NCI-H2196 treated with DMSO at 0.1 percent for 48 hours (cell line): ENCODE measurements around the gene LRRN2.

Experiments
- DNase-seq: peaks from one replicate; lab custom pipeline; 2025; ENCODE audit not compliant: unreplicated experiment; lab: John Stamatoyannopoulos, UW

Gene LRRN2

DNA sequence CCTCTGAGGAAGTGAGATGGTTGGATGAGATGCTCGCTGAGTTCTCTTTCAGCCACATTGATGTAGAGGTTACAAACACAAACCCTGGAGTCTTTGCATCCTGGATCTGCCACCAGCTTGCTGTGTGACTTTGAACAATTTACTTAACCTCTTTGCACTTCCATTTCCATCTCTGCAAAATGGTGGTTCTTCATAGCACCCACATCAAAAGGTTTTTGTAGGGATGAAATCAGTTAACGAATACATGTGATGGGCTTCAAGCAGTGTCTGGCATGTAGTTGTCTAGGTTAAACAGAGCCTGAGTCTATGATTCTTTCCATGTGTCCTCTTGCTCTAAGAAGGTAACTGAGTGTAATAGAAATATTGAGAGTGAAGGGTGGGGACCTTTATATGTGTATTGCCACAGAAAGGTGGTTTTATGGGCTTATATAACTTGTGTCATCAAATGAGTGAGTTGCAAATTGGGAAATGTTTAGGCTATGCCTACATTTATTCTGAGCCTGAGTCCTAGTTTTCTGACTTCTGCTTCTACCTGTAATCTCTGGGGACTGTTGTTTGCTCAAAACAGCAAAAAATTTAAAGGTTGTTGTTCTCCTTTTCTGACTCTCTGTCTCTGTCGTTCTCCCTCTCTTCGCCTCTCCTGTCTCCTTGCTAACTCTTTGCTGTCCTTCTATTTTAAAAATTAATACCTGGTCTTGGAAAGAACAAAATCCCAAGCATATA is 27.3 kb upstream of the LRRN2 start:
- DNase-seq, result no peak

DNA sequence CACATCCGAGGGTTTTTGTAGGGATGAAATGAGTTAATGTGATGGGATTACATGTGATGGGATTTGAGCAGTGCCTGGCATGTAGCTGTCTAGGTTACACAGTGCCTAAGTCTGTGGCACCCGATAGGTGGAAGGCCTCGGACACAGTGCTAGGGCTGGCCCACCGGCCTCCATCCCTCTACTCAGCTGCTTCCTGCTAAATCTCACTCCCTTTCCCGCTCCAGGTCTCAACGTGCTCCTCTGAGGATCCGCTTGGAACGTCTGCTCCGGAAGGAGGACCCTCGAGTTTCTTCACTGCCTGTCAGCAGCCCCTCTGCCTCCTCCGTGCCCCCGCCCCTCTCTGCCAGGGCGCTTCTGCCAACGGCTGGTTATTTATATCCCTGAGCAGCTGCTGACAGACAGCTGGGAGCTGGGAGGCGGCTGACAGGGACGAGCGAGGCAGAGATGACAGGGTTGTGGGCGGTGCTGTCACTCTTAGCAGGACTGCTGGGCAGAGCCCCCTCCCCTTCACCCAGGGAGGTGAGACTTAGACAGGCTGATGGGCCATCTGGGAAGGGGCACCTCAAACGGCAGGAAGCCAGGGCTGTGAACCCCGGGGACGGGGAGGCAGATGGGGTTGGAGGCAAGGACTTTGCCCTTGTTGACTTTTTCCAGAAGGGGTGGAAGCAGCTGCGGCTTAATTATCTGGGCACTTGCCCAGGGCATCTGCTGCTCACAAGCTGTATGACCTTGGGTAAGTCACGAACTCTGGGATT is 26.6 kb upstream of the LRRN2 start:
- no peak for DNase-seq

DNA sequence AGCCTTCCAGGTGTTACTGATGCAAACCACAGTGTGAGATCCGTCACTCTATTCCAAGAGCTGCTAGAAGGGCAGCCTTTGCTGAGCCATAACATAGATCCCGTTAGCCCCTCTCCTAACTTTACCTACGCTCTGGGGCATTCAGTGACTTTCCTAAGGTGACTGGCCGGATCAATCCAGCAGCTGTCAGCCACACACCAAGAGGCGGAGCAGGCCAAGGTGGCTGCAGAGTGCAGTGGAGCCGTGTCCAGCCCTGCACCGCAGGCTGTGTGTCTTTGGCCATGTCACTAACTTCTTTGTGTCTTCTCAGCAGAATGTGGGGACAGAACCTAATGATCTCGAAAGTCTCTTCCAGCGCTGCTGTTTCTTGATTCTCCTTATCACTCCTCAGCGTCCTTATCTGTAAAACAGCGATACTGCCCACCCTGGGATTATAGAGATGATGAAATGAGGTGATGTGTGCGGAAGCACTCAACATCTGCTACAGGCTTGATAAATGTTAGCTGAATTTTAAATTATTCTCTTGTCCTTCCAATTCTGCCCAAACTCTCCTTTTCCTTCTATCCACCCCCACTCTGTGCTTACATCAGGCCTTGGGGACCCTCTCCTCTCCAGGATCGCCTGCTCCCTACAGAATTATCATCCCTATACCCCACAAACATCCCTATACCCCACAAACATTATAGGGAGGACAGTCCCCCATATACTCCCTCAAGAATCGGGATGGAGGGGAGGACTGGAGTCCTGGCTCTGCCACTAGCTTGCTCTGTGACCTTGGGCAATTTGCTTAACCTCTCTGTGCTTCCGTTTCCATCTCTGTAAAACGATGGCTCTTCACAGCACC is 25.8 kb upstream of the LRRN2 start:
- DNase-seq, result no peak

DNA sequence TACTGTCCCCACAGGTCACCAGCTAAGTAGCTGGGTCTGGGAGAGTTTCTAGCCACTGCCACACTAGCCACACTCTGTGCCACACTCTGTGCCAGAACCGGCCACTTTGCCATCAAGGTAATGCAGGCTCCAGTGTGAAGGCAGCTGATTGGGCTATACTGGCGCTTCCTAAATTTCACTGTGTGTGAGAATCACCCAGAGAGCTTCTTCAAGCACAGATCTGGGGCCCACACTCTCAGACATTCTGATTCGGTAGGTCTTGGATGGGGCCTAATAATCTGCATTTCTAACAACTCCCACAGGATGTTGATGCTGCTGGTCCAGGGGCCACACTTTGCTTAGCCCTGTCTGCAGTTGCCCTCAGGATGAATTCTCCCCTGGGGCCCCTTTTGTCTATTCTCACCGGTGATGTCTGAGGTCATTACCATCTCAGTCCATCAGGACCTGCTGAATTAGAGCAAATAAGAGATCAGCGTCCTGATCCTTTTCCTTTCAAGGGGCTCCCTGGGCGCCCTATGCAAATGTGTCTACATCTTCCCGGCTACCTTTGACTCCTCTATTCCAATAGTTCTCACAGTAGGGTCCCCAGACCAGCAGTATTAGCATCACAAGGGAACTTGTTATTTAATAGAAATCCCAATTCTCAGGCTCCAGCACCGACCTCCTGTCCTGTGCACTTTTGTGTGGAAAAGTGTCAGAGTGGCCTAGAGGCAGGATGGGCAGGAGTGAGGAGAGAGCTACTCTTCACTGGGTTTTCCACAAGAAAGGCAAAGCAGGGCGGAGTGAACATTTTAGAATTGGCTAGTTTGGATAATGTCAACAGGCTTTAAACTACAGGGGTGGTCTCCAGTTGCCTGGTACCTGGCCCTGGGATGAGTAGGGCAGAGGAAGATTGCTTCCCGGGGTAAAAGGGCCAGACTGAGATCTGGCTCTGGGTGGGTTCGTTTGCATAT is 24.7 kb upstream of the LRRN2 start:
- no peak for DNase-seq

DNA sequence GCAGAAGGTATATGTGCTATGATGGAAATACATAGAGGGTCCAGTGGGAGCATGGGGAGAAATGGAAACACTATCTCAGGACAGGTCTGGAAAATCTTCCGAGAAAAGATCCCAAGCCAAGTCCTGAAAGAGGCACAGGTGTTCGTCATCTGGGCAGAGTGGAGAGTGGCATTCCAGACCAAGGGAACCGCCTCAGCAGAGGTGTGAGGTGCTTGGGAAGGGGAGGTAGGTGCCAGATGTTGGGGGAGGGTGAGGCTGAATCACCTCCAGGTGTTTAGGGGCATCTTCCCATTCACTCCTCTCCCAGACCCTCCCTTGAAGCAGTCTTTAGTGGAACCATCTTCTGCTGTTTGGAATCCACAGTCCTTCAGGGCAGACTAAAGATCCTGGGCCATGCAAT is 23.5 kb upstream of the LRRN2 start:
- DNase-seq, result no peak

DNA sequence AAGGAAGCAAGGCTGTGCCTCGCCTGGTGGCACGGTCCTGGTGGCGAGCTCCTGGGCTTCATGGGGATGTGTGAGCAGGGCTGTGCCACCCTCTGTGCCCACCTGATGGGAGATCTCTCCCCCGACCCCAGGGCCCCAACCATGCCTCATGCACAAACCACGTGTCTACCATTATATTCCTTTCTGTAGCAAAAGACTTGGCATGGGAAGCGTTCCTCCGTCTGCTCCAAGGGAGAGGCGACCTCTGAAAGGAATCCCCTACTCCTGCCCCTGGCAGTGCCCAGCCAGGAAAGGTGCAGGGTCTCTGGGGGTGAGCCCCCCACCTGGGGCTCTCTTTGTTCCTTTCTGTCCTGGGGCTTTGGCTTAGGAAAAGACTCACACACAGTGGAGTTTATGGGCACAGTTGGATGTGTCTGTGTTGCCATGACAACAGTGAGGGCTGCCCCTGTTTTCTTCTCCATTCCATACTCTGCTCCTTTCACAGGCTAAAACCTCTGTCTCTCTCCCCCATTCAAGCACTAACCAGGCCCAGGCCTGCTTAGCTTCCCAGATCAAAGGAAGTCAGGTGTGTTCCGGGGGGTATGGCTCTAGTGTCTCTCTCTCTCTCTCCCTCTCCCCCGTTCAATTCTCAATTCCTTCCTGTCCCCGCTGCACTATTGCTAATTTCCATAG is 21.4 kb upstream of the LRRN2 start:
- no peak for DNase-seq

DNA sequence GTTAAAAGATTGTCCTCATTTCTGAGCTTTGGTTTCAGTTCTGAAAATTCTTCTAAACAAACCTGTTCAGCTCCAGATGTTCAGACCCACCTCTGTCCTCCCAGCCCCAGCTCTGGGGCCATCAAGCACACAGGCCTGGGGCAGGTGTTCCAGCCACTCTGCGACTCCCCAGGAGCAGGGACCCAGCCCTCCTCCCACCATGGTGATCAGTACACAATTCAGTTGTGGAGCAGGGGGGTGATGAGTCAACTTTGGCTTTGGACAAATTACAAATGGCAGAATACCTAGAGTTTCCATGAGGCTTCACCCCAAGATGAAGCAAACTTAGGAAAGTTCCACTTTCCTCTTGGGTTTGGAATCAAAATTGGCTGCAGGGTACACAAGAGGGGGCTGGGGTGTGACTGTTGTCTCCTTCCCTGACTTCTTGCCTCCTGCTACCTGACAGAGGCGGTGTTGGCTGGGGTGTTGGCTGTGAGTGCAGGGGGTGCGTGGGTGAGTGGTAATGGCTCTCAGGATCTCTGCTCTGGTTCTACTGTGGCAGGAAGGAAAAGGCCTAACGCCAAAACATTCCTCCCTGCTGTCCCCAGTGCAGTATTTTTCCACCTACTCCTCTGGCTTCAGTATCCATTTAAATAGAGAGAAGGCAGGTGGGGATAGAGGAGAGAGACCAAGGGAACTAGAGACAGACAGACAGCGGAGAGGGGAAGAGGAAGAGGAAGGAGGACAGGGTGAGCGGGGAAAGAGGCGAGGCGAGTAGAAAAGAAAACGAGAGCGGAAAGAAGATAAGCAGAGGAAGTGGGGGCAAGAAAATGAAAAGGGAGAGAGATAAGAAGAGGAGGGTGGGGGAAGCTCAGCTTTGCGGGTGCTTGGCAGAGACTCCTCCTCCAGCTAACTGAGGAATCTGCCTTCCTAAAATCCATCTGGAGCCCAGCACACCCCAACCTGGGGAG is 20.6 kb upstream of the LRRN2 start:
- DNase-seq, result no peak

DNA sequence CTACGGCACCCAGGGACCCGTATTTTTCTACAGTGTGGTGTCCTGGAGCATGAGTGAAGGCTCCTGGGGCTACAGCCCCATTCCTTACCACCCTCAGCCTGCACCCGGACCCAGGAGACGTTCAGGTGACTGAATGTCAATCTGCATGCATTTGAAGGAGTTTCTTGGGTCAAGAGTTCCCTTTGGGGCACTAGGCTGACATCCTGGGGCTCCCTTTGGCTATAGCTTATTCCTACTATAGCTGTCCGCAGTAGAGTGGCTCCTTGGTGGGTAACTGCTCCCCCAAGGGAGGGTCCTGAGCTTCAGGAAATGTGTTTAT is 19.9 kb upstream of the LRRN2 start:
- DNase-seq, result no peak

DNA sequence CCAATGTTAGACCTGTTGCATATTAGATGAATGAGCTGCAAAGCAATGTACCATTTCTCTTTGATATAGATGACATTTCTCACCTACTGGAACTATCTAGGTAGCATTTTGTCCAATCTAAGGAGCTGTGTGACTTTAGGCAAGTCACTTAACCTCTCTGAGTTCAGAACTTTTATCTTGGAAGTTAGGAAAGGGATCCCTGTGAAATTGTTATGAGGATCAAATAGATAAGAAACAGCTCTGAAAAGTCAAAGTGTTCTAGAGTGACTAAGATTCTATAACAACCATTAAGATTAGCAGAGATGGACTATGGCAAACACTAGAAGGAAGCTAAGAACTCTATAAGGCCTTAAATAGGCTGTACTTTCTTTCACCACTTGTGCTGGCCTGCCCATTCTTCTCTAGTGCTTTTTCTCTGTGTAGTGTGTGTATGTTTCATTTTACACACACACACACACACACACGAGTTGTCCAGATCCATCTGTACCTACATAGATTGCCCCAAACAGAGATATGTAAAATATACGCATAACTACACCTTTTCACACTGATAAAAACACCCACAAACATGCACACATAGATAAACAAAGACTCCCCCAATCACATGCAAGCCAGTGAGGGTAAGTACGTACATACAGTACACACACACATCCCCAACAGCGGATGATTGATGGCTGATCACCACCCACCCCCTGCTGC is 19.4 kb upstream of the LRRN2 start:
- DNase-seq, result no peak

DNA sequence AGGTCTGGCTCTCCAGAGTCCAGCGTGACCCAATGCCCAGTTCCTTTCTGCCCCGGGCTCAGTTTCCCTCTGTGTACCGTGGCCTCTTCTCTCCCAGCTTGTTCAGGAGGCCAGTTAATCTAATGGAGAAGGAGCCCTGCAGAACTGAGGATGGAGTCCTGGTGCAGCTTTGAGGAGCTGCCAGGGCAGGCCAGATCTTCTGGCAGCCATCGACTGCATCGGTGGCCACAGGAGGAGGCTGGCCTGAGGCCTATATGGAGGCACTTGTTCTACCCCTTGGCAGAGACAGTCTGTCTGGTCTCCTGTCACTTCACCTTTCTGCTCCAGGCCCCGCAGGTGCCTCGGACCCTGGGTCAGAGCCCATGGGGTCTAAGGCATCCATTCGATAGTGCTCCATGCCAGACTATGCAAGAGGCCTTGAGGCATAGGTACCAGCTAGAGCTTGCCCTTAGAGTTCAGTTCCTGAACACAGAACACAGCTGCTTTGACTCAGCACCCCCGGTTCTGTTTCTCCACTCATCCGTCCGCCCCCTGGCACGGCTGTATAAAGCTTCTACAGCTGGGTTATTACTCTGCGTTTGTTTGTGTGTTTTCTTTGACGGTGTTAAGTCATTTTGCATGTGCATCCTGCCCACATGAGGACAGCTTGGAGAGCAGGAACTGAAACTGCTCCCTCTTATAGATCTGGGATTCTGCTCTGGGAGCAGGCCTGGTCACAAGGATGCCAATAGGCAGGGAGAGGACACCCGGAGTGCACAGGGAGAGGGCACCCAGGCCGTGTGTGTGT is 18.5 kb upstream of the LRRN2 start:
- no peak for DNase-seq

DNA sequence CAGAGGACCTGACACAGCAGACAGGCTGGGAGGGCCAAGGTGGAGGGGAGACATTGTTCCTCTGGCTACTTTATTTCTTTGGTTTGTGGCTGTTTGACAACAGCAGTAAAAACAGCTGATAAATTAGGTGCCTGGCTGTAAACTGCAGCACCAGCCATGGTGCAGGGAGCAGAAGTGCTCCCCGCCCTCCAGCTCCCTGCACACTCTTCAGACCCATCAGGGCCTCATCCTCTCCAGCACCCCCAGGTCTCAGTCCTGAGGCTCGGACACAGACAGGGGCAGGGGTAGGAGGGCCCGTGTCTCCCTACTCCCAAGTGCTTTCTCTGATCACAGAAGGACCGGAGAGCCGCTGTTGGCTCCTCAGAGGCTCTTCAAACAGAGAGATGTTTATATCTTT is 17.7 kb upstream of the LRRN2 start:
- no peak for DNase-seq

DNA sequence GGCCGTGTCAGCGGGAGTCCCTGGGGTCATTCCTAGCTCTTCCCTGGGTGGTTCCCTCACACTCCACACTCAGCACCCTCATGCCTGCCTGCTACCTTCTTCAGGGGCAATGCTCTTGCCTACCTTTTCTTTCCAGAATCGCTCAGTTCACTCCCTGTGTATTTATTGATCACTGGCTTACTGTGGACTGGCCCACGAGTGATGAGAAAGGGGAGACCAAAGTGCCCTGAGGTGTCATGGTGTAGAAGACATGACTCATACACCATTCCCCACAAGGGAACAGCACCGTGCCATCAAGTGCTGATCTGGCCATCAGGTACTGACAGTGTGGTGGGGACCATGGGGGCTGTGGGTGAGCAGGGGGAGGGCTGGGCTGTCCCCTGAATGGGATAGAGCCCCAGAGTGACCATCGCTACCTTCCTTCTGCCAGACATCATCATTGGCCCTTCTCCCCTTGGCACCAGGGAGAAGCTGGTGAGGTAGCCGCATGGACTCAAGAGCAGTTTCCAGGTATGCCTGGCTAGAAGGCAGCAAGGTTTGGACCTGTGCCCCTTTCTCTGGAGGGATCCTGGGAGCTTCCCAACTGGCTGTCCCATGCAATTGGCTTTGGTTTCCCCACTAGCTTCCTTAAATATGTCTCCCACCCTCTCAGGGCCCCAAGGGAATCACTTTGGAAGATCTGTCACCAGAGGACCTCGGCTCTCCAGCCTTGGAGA is 17.2 kb upstream of the LRRN2 start:
- DNase-seq, result no peak

DNA sequence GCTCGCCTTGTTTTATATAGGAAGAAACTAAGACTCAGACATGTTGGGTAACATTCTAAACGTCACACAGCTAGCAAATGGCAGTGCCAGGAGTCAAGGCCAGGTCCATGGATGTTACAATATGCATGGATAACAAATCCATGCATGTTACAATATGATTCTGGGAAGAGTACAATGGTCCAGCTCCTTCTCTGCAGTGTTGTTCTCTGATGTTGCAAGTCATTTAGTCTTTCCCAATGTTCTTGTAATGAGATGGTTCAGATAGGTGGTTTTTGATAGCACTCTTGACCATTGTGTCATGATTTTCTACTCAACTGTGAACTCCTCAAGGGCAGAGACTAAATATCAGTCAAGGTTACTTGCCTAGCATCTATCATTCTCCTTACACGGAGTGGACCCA is 15.7 kb upstream of the LRRN2 start:
- no peak for DNase-seq

DNA sequence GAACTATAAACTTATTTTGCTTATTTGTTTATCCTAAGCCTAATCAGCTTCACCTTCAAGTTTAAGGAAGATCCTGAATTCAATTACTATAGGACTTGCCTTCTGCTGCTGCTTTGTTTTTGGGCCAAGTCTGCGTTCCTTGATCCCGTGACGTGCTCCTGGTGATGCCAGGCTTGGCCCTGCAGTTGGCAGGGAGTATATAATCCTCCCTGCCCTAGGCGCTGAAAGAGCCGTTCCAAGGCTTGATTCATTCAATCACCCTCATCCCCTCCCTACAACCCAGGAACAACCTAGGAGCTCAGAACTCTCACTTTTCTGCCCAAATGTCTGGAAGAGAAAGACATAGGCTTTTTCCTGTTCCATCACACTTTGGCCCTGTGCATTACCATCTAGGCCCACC is 12.4 kb upstream of the LRRN2 start:
- DNase-seq, result no peak

DNA sequence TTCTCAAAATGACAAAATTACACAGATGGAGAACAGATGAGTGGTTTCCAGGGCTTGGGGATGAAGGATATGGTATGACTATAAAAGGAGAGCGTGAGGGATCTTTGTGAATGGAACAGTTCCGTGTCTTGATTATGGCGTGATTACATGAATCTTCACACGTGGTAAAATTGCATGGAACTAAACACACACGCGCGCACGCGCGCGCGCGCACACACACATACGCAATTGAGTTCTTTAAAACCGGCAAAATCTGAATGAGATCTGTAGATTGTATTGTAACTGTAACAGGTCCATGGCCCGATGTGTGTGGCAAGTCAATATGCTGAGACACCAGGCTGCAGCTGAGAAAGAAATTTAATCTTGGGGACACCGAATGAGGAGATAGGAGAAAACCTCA is 11.1 kb upstream of the LRRN2 start:
- DNase-seq, result no peak

DNA sequence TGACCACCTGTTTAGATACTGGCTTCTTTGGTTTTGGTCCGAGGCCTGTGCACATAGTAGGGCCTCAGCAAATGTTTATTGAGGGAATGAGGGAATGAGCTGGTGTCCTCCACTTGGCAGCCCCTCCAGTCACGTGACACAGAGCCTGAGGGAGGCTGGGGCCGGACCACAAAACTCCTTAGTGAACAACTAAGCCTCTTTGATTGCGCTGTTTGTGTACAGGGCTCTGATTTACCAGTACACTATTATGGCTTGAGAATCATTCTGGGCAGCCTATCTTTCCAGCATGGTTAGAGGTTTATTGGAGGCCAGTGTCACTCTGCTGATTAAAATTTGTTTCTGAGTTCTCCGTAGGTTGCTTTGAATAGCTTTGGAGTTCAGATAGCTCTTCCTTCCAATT is 10.2 kb upstream of the LRRN2 start:
- no peak for DNase-seq

DNA sequence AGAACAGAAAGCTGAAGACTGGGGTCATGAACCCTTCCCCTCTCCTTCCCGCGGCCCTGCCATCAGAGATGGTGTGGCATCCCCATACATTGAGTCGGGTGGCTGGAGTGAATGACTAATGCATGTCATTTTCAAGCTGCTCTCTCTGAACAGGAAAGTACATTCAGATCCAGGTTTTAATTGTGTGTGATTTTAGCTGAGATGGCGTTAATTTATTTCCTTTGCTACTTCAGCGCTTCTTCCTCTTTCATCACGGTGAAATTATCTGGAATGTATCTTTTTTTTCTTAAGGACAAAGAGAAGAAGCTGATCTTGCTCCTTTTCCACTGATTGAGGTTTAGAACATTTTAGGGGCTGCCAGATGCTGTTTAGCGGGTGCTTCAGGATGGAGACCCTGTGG is 8.6 kb upstream of the LRRN2 start:
- DNase-seq, result no peak
